Liver (tissue), 9 donors: Measurements from ENCODE around the gene REEP1. TPM values are rescaled to one million over a fixed set of nuclear protein-coding genes. Genes with fewer than 3 reads are reported as not detected.

Experiments
- DNase-seq: peaks from one replicate; pipeline ENCODE4 v3.0.0-alpha.2; 2017; ENCODE audit warnings: low spot score
- H3K27ac ChIP-seq, 2 donors: one replicate each; pipeline ENCODE4 v1.7.0; 2013; ENCODE audit warnings: inconsistent platforms in 2 of 2, low read length in 2 of 2, control low read depth in 1 of 2, low read depth in 1 of 2, mild to moderate bottlenecking in 1 of 2
- H3K27me3 ChIP-seq, 4 donors: one replicate each; pipeline versions ENCODE4 v1.6.1 to v1.7.0; 2013; ENCODE audit warnings: low read length in 3 of 4, inconsistent platforms in 1 of 4, mild to moderate bottlenecking in 1 of 4, moderate library complexity in 1 of 4; ENCODE audit not compliant: control insufficient read depth in 4 of 4, insufficient read depth in 4 of 4
- H3K36me3 ChIP-seq, 4 donors: one replicate each; pipeline versions ENCODE4 v1.6.1 to v1.7.0; 2013; ENCODE audit warnings: low read length in 3 of 4, mild to moderate bottlenecking in 3 of 4, low read depth in 1 of 4, moderate library complexity in 1 of 4; ENCODE audit not compliant: control insufficient read depth in 4 of 4, insufficient read depth in 3 of 4
- H3K4me1 ChIP-seq, 4 donors: one replicate each; pipeline versions ENCODE4 v1.6.1 to v1.7.0; 2013; ENCODE audit warnings: low read length in 3 of 4, mild to moderate bottlenecking in 3 of 4, moderate library complexity in 1 of 4; ENCODE audit not compliant: control insufficient read depth in 4 of 4, insufficient read depth in 4 of 4
- H3K4me3 ChIP-seq, 3 donors: one replicate each; pipeline versions ENCODE4 v1.6.1 to v1.7.0; 2013; ENCODE audit warnings: low read length in 3 of 3, control low read depth in 1 of 3, low read depth in 1 of 3, mild to moderate bottlenecking in 1 of 3
- H3K9ac ChIP-seq, 2 donors: one replicate each; pipeline ENCODE4 v1.7.0; 2013; ENCODE audit warnings: low read length in 2 of 2, mild to moderate bottlenecking in 2 of 2, moderate library complexity in 2 of 2, control low read depth in 1 of 2, low read depth in 1 of 2
- H3K9me3 ChIP-seq, 4 donors: one replicate each; pipeline versions ENCODE4 v1.6.1 to v1.7.0; 2013; ENCODE audit warnings: low read length in 3 of 4; ENCODE audit not compliant: control insufficient read depth in 4 of 4
- ATF3 ChIP-seq: IDR thresholded peaks from 2 replicates; pipeline ENCODE4 v1.6.1; 2016; ENCODE audit warnings: antibody characterized with exemption
- CTCF ChIP-seq: fragments of 150-350 bp; IDR thresholded peaks from 2 replicates; pipeline ENCODE4 v1.5.1; 2017; ENCODE audit warnings: improper control_type of control experiment, low read depth, low read length; ENCODE audit not compliant: missing input control
- EGR1 ChIP-seq, 2 donors: IDR thresholded peaks; 2 replicates each; pipeline ENCODE4 v1.6.1; 2016 to 2018; ENCODE audit warnings: antibody characterized with exemption in 2 of 2, low read depth in 2 of 2
- FOXA2 ChIP-seq: IDR thresholded peaks from 2 replicates; pipeline ENCODE4 v1.6.1; 2016; ENCODE audit warnings: antibody characterized with exemption
- GABPA ChIP-seq, 2 donors: IDR thresholded peaks in 1 of 2; conservative IDR thresholded peaks in 1 of 2; 2 replicates each; pipeline ENCODE4 v1.6.1; 2016; ENCODE audit warnings: antibody characterized with exemption in 2 of 2, mild to moderate bottlenecking in 1 of 2, moderate library complexity in 1 of 2
- HNF4A ChIP-seq, 2 donors: conservative IDR thresholded peaks; 2 replicates each; pipeline ENCODE4 v1.6.1; 2016; ENCODE audit warnings: antibody characterized with exemption in 2 of 2, mild to moderate bottlenecking in 2 of 2
- HNF4G ChIP-seq: IDR thresholded peaks from 2 replicates; pipeline ENCODE4 v1.6.1; 2016; ENCODE audit warnings: antibody characterized with exemption
- JUND ChIP-seq, 2 donors: IDR thresholded peaks; 2 replicates each; pipeline ENCODE4 v1.6.1; 2016; ENCODE audit warnings: antibody characterized with exemption in 2 of 2
- NR2F2 ChIP-seq: IDR thresholded peaks from 2 replicates; pipeline ENCODE4 v1.6.1; 2016; ENCODE audit warnings: antibody characterized with exemption
- RAD21 ChIP-seq, 2 donors: IDR thresholded peaks; 2 replicates each; pipeline ENCODE4 v1.6.1; 2016; ENCODE audit warnings: antibody characterized with exemption in 2 of 2, mild to moderate bottlenecking in 2 of 2
- REST ChIP-seq: IDR thresholded peaks from 2 replicates; pipeline ENCODE4 v1.6.1; 2016; ENCODE audit warnings: antibody characterized with exemption, mild to moderate bottlenecking
- RXRA ChIP-seq, 2 donors: IDR thresholded peaks; 2 replicates each; pipeline ENCODE4 v1.6.1; 2017 to 2018; ENCODE audit warnings: antibody characterized with exemption in 2 of 2, mild to moderate bottlenecking in 1 of 2
- SP1 ChIP-seq: IDR thresholded peaks from 2 replicates; pipeline ENCODE4 v1.6.1; 2018; ENCODE audit warnings: antibody characterized with exemption, mild to moderate bottlenecking
- TAF1 ChIP-seq: conservative IDR thresholded peaks from 2 replicates; pipeline ENCODE4 v1.6.1; 2016; ENCODE audit warnings: antibody characterized with exemption, mild to moderate bottlenecking
- YY1 ChIP-seq: IDR thresholded peaks from 2 replicates; pipeline ENCODE4 v1.6.1; 2016; ENCODE audit warnings: antibody characterized with exemption, mild to moderate bottlenecking
- WGBS: extraction: QIAGEN DNeasy Blood & Tissue Kit; methylation state at CpG from one replicate; pipeline ENCODE4 v1.1.7; 2013; 5-methylcytosine and 5-hydroxymethylcytosine counted together
- polyA plus RNA-seq, 2 donors: library from polyadenylated mRNA; stranded (reverse) in 1 of 2; unstranded in 1 of 2; fragments of 200-250 nt in 1 of 2; fragments of >200 nt in 1 of 2; fragmentation: Nextera tagmentation in 1 of 2; extraction: Ambion mirVana in 1 of 2; gene quantifications; one replicate each; pipeline versions ENCODE4 v1.2.1 to v1.2.3, GENCODE V29; 2013 to 2015
- total RNA-seq, 2 donors: library from RNA; depleted of rRNA; stranded (reverse); fragments of >200 nt; gene quantifications; one replicate each; pipeline ENCODE4 v1.2.3, GENCODE V29; 2014
- TF ChIP-seq, protein P1 (sequence below): IDR thresholded peaks from 2 replicates; pipeline ENCODE4 v1.6.1; 2016; ENCODE audit warnings: antibody characterized with exemption
- TF ChIP-seq, protein P2 (sequence below): IDR thresholded peaks from 2 replicates; pipeline ENCODE4 v1.6.1; 2016; ENCODE audit warnings: antibody characterized with exemption
- donor health status: healthy.
- donor health status: healthy.
- donor health status: healthy.
- donor health status: healthy.
- donor health status: healthy.

Gene REEP1
- total and polyA plus RNA-seq, 4 donors: 0.46 to 1.7 (median 0.89) TPM

- Histone ChIP-seq H3K27ac (no peak overlapping the region), H3K4me3 (no peak overlapping the region), H3K9ac (no peak overlapping the region), H3K27me3 (no peaks in the 10 kb centered on the region), H3K36me3 (no peaks in the 10 kb centered on the region), H3K4me1 (peaks cover 0 to 6% (median 3%) of the 10 kb centered on the region in 4 donors), H3K9me3 (no peaks in the 10 kb centered on the region)
- TF ChIP-seq GABPA (IDR thresholded peaks at IDR 0.05 in 1 of 2, conservative IDR thresholded peaks at IDR 0.05 in 1 of 2): no peak
- peak; percentile 24 to 37 for TF ChIP-seq HNF4A (conservative IDR thresholded peaks at IDR 0.05)
- no peak for DNase-seq
- WGBS: 77% methylated on average over 8 of the region's 8 CpGs
These were observed 14.8 kb upstream of the REEP1 start for GRCh38 chr2:86352137-86352726.

GRCh38 chr2:86350751-86351150 lies 13.3 kb upstream of the REEP1 start:
- Histone ChIP-seq H3K27ac (no peak overlapping the region), H3K36me3 (no peaks in the 10 kb centered on the region), H3K4me1 (peaks cover 0 to 6% (median 3%) of the 10 kb centered on the region in 4 donors), H3K9me3 (no peaks in the 10 kb centered on the region), H3K27me3 (no peaks in the 10 kb centered on the region), H3K4me3 (no peak overlapping the region), H3K9ac (no peak overlapping the region)
- no peak for TF ChIP-seq EGR1 (IDR thresholded peaks at IDR 0.05; ENCODE audit: low read depth in 2 of 2)
- TF ChIP-seq RAD21 (IDR thresholded peaks at IDR 0.05): no peak
- TF ChIP-seq, protein P1, sequence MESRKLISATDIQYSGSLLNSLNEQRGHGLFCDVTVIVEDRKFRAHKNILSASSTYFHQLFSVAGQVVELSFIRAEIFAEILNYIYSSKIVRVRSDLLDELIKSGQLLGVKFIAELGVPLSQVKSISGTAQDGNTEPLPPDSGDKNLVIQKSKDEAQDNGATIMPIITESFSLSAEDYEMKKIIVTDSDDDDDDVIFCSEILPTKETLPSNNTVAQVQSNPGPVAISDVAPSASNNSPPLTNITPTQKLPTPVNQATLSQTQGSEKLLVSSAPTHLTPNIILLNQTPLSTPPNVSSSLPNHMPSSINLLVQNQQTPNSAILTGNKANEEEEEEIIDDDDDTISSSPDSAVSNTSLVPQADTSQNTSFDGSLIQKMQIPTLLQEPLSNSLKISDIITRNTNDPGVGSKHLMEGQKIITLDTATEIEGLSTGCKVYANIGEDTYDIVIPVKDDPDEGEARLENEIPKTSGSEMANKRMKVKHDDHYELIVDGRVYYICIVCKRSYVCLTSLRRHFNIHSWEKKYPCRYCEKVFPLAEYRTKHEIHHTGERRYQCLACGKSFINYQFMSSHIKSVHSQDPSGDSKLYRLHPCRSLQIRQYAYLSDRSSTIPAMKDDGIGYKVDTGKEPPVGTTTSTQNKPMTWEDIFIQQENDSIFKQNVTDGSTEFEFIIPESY: no peak
- TF ChIP-seq, protein P2, sequence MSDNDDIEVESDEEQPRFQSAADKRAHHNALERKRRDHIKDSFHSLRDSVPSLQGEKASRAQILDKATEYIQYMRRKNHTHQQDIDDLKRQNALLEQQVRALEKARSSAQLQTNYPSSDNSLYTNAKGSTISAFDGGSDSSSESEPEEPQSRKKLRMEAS: no peak
- no peak for TF ChIP-seq FOXA2
- no peak for TF ChIP-seq TAF1
- TF ChIP-seq YY1: no peak
- TF ChIP-seq NR2F2: no peak
- TF ChIP-seq HNF4G: no peak
- no peak for TF ChIP-seq JUND (IDR thresholded peaks at IDR 0.05)
- 89% methylated on average over 2 of the region's 2 CpGs for whole genome bisulfite sequencing
- DNase-seq: no peak

DNA sequence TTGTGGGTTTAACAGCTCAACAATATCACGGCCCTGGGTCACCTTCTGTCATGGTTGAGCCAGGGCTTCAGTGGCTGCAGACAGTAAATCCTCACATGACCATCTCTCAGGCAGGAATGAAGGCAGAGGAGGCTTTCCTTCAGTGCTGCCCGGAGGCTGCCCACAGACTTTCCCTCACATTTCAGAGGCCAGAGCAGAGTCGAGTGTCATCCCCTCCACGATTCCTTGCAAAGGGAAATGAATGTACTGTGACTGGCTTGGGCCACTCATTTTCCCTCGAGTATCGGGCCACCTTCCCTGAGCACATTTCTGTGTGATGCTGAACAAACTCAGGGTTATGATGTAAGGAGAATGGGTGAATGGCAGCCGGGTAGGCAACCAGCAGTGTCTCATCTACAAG lies 10.0 kb upstream of the REEP1 start:
- Histone ChIP-seq H3K4me3 (no peak overlapping the region), H3K9me3 (no peaks in the 10 kb centered on the region), H3K36me3 (no peaks in the 10 kb centered on the region), H3K4me1 (peaks cover 0 to 4% (median 2%) of the 10 kb centered on the region in 4 donors), H3K27me3 (no peaks in the 10 kb centered on the region), H3K9ac (no peak overlapping the region), H3K27ac (no peak overlapping the region)
- 89% methylated on average over 7 of the region's 7 CpGs for WGBS
- DNase-seq: no peak
- no peak for TF ChIP-seq GABPA (IDR thresholded peaks at IDR 0.05 in 1 of 2, conservative IDR thresholded peaks at IDR 0.05 in 1 of 2)
- no peak for TF ChIP-seq CTCF
- no peak for TF ChIP-seq JUND (IDR thresholded peaks at IDR 0.05)
- no peak for TF ChIP-seq SP1
- TF ChIP-seq, protein P1: no peak
- TF ChIP-seq HNF4A (conservative IDR thresholded peaks at IDR 0.05): no peak
- no peak for TF ChIP-seq RAD21 (IDR thresholded peaks at IDR 0.05)
- no peak for TF ChIP-seq RXRA (IDR thresholded peaks at IDR 0.05)
- no peak for TF ChIP-seq REST
- TF ChIP-seq YY1: no peak
- no peak for TF ChIP-seq EGR1 (IDR thresholded peaks at IDR 0.05; ENCODE audit: low read depth in 2 of 2)
- no peak for TF ChIP-seq ATF3
- no peak for TF ChIP-seq HNF4G
- TF ChIP-seq TAF1: no peak
- TF ChIP-seq FOXA2: no peak
- no peak for TF ChIP-seq NR2F2
